Right lobe of liver (tissue), 4 donors: ENCODE measurements around the gene DYNLL2.

Source experiments
- POLR2A ChIP-seq: fragments of 450-650 bp; IDR thresholded peaks from one replicate; pipeline ENCODE4 v1.6.1; 2017; ENCODE audit warnings: antibody characterized with exemption, mild to moderate bottlenecking
- TF ChIP-seq, protein P1 (sequence below), 4 donors: fragments of 200-600 bp in 3 of 4; fragments of 450-650 bp in 1 of 4; IDR thresholded peaks; one replicate each; pipeline versions ENCODE4 v1.5.1 to v1.8.0; 2016 to 2022; ENCODE audit warnings: antibody characterized with exemption in 4 of 4, mild to moderate bottlenecking in 2 of 4
- donor health status: DM: no; HTN: no; CAD: no.
- donor health status: DM: no; HTN: no; CAD: no.
- donor health status: DM: no; HTN: yes; CAD: no.

- TF ChIP-seq, protein P1, sequence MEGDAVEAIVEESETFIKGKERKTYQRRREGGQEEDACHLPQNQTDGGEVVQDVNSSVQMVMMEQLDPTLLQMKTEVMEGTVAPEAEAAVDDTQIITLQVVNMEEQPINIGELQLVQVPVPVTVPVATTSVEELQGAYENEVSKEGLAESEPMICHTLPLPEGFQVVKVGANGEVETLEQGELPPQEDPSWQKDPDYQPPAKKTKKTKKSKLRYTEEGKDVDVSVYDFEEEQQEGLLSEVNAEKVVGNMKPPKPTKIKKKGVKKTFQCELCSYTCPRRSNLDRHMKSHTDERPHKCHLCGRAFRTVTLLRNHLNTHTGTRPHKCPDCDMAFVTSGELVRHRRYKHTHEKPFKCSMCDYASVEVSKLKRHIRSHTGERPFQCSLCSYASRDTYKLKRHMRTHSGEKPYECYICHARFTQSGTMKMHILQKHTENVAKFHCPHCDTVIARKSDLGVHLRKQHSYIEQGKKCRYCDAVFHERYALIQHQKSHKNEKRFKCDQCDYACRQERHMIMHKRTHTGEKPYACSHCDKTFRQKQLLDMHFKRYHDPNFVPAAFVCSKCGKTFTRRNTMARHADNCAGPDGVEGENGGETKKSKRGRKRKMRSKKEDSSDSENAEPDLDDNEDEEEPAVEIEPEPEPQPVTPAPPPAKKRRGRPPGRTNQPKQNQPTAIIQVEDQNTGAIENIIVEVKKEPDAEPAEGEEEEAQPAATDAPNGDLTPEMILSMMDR (IDR thresholded peaks at IDR 0.05) = no peak
- TF ChIP-seq POLR2A = no peak
Observed at GRCh38 chr17:58120195-58120822, 37.1 kb downstream of the DYNLL2 start.
